Upper lobe of right lung (tissue), 1 donor: ENCODE results near the gene PTS. TPM values are rescaled to one million over a fixed set of nuclear protein-coding genes. Genes with fewer than 3 reads are reported as not detected.
A peak's percentile ranks its signal among the peaks of the same experiment; 100 is the strongest.

Experiments used
- ATAC-seq: fragments of 200-7000 bp; cut with Tn5 transposase; one replicate; pipeline ENCODE4 v1.9.1; 2020; ENCODE audit warnings: mild to moderate bottlenecking, moderate library complexity
- DNase-seq: peaks from one replicate; pipeline ENCODE4 v3.0.0-alpha.2; 2020
- H3K27ac ChIP-seq: fragments of 200-600 bp; one replicate; pipeline ENCODE4 v1.8.0; 2022
- H3K27me3 ChIP-seq: fragments of 200-600 bp; one replicate; pipeline ENCODE4 v1.8.0; 2022; ENCODE audit warnings: mild to moderate bottlenecking
- H3K36me3 ChIP-seq: fragments of 200-600 bp; one replicate; pipeline ENCODE4 v1.8.0; 2022
- H3K4me1 ChIP-seq: fragments of 200-600 bp; one replicate; pipeline ENCODE4 v1.8.0; 2022
- H3K4me3 ChIP-seq: fragments of 200-600 bp; one replicate; pipeline ENCODE4 v1.8.0; 2022; ENCODE audit warnings: mild to moderate bottlenecking
- H3K9me3 ChIP-seq: fragments of 200-600 bp; one replicate; pipeline ENCODE4 v1.8.0; 2022
- CTCF ChIP-seq: fragments of 200-600 bp; IDR thresholded peaks from one replicate; pipeline ENCODE4 v1.8.0; 2022; ENCODE audit warnings: antibody characterized with exemption
- intact Hi-C: fragments of 100-400 bp; cut with DNase I; formaldehyde crosslinking; loops from one replicate; pipeline ENCODE4 v1.11.0; 2022
- total RNA-seq: library from RNA; stranded (reverse); fragmentation: NEBNext Ultra II Directional; extraction: Animal tissue kit (Norgen Biotek cat#: 25700); gene quantifications from one replicate; pipeline ENCODE4 v1.2.1, GENCODE V29; 2021
- donor health status: DM: no; HTN: yes; CAD: no; lungs with severe emphysema.

The PTS gene
- total RNA-seq, 1 donor from 2014 or later, result 22.5 TPM

- Histone ChIP-seq H3K4me1 (no peaks in the 10 kb centered on the region), H3K36me3 (no peaks in the 10 kb centered on the region), H3K4me3 (no peak overlapping the region), H3K9me3 (no peaks in the 10 kb centered on the region), H3K27me3 (no peaks in the 10 kb centered on the region), H3K27ac (no peak overlapping the region)
- intact Hi-C loops, result no loop called here
- ATAC-seq (no peak), DNase-seq (no peak)
- no peak for TF ChIP-seq CTCF
Observed at GRCh38 chr11:112213753-112214152, 12.5 kb upstream of the PTS start.

- Histone ChIP-seq H3K9me3 (no peaks in the 10 kb centered on the region), H3K27ac (no peak overlapping the region), H3K27me3 (no peaks in the 10 kb centered on the region), H3K4me3 (no peak overlapping the region), H3K4me1 (no peaks in the 10 kb centered on the region), H3K36me3 (no peaks in the 10 kb centered on the region)
- DNase-seq (no peak), ATAC-seq (no peak)
- TF ChIP-seq CTCF, result no peak
- intact Hi-C loops, result no loop called here
Observed at GRCh38 chr11:112215621-112216020, 10.6 kb upstream of the PTS start.

GRCh38 chr11:112216561-112217105 lies 9.6 kb upstream of the PTS start:
- no peak overlapping the region for H3K27ac ChIP-seq
- H3K36me3 ChIP-seq, result no peaks in the 10 kb centered on the region
- TF ChIP-seq CTCF, result no peak
- no peak for ATAC-seq
- DNase-seq, result no peak
- H3K9me3 ChIP-seq, result no peaks in the 10 kb centered on the region
- intact Hi-C loops, result no loop called here
- H3K4me3 ChIP-seq, result no peak overlapping the region
- H3K4me1 ChIP-seq, result peaks cover 8% of the 10 kb centered on the region
- H3K27me3 ChIP-seq, result no peaks in the 10 kb centered on the region

- DNase-seq, result no peak
- Histone ChIP-seq H3K36me3 (no peaks in the 10 kb centered on the region), H3K27ac (no peak overlapping the region), H3K4me3 (no peak overlapping the region), H3K27me3 (no peaks in the 10 kb centered on the region), H3K9me3 (no peaks in the 10 kb centered on the region), H3K4me1 (peaks cover 9% of the 10 kb centered on the region)
- peak; percentile 97 for ATAC-seq
- peak; percentile 83 for TF ChIP-seq CTCF
- intact Hi-C loops, result loop anchor here (2.0 kb wide), 1 partner anchor 61 kb away; no protein-coding TSS in a partner anchor
Observed at GRCh38 chr11:112219476-112220232, 6.6 kb upstream of the PTS start.

GRCh38 chr11:112221274-112221835 lies 4.9 kb upstream of the PTS start:
- peaks cover 9% of the 10 kb centered on the region for H3K4me1 ChIP-seq
- H3K27ac ChIP-seq, result peak overlapping the region; percentile 2
- H3K36me3 ChIP-seq, result no peaks in the 10 kb centered on the region
- H3K9me3 ChIP-seq, result no peaks in the 10 kb centered on the region
- no peaks in the 10 kb centered on the region for H3K27me3 ChIP-seq
- ATAC-seq (no peak), DNase-seq (no peak)
- H3K4me3 ChIP-seq, result no peak overlapping the region
- no peak for TF ChIP-seq CTCF
- intact Hi-C loops, result loop anchor here (2.0 kb wide), 1 partner anchor 59 kb away; no protein-coding TSS in a partner anchor
